ENCODE measurements around the gene PCDHGC4.

GRCh38 chr5:141528291-141528984 lies 43.6 kb downstream of the PCDHGC4 start:
- TF ChIP-seq POLR2A (IDR thresholded peaks at IDR 0.05) (peak in 1 of 2 donors; percentile 48), CTCF (IDR thresholded peaks at IDR 0.05) (no peak)

Data from adrenal gland (tissue), 5 donors.